Breast epithelium (tissue), 4 donors: ENCODE measurements around the gene HSDL2. TPM values are rescaled to one million over a fixed set of nuclear protein-coding genes. Genes with fewer than 3 reads are reported as not detected.

Source experiments
- DNase-seq, 2 donors: peaks; one replicate each; pipeline ENCODE4 v3.0.0-alpha.2; 2019; ENCODE audit warnings: low spot score in 2 of 2
- H3K27ac ChIP-seq, 2 donors: fragments of 200-600 bp; sonication (generic) in 1 of 2; one replicate each; pipeline ENCODE4 v1.5.1; 2016 to 2019; ENCODE audit warnings: mild to moderate bottlenecking in 1 of 2
- H3K27me3 ChIP-seq, 2 donors: fragments of 200-600 bp; sonication (generic) in 1 of 2; one replicate each; pipeline versions ENCODE4 v1.5.1 to v1.6.0; 2017 to 2019; ENCODE audit warnings: control low read depth in 1 of 2, mild to moderate bottlenecking in 1 of 2
- H3K36me3 ChIP-seq: fragments of 200-600 bp; one replicate; pipeline ENCODE4 v1.5.1; 2019
- H3K4me1 ChIP-seq, 2 donors: fragments of 200-600 bp; sonication (generic); one replicate each; pipeline ENCODE4 v1.5.1; 2016 to 2019; ENCODE audit warnings: control low read depth in 1 of 2
- H3K4me3 ChIP-seq, 3 donors: fragments of 200-600 bp; sonication (generic); 1 replicate in 2 of 3; 2 replicates in 1 of 3; pipeline ENCODE4 v1.5.1; 2016 to 2019; ENCODE audit warnings: mild to moderate bottlenecking in 3 of 3, moderate library complexity in 2 of 3
- H3K9me3 ChIP-seq, 2 donors: fragments of 200-600 bp; sonication (generic) in 1 of 2; one replicate each; pipeline ENCODE4 v1.5.1; 2016 to 2019; ENCODE audit warnings: control low read depth in 1 of 2
- POLR2A ChIP-seq: fragments of 450-650 bp; IDR thresholded peaks from one replicate; pipeline ENCODE4 v1.6.1; 2016; ENCODE audit warnings: antibody characterized with exemption, mild to moderate bottlenecking, moderate library complexity
- POLR2AphosphoS5 ChIP-seq, 3 donors: sonication (generic); formaldehyde crosslinking; IDR thresholded peaks; one replicate each; pipeline ENCODE4 v1.6.1; 2017; ENCODE audit warnings: antibody characterized with exemption in 3 of 3
- intact Hi-C: fragments of 100-400 bp; cut with DNase I; formaldehyde crosslinking; loops from one replicate; pipeline ENCODE4 v1.15.1; 2023; ENCODE audit warnings: low total_unique reads
- total RNA-seq, 3 donors: library from RNA; depleted of rRNA; stranded (reverse); fragments of >200 nt; gene quantifications; one replicate each; pipeline ENCODE4 v1.1.0, GENCODE V29; 2016
- TF ChIP-seq, protein P1 (sequence below), 3 donors: fragments of 450-650 bp; IDR thresholded peaks; one replicate each; pipeline ENCODE4 v1.5.1; 2016 to 2017; ENCODE audit warnings: antibody characterized with exemption in 3 of 3, mild to moderate bottlenecking in 3 of 3, moderate library complexity in 3 of 3

The HSDL2 gene
- total RNA-seq, 3 donors from 2014 or later, result 30.7 to 124 (median 52.8) TPM

GRCh38 chr9:112473986-112474385 lies 94.1 kb downstream of the HSDL2 start:
- H3K9me3 ChIP-seq, result peaks cover 0 to 18% of the 10 kb centered on the region in 2 donors
- no peaks in the 10 kb centered on the region for H3K27me3 ChIP-seq
- DNase-seq, result no peak
- H3K4me1 ChIP-seq, result no peaks in the 10 kb centered on the region
- H3K4me3 ChIP-seq, result no peak overlapping the region
- intact Hi-C loops, result no loop called here
- H3K27ac ChIP-seq, result no peak overlapping the region
- no peaks in the 10 kb centered on the region for H3K36me3 ChIP-seq
- TF ChIP-seq, protein P1, sequence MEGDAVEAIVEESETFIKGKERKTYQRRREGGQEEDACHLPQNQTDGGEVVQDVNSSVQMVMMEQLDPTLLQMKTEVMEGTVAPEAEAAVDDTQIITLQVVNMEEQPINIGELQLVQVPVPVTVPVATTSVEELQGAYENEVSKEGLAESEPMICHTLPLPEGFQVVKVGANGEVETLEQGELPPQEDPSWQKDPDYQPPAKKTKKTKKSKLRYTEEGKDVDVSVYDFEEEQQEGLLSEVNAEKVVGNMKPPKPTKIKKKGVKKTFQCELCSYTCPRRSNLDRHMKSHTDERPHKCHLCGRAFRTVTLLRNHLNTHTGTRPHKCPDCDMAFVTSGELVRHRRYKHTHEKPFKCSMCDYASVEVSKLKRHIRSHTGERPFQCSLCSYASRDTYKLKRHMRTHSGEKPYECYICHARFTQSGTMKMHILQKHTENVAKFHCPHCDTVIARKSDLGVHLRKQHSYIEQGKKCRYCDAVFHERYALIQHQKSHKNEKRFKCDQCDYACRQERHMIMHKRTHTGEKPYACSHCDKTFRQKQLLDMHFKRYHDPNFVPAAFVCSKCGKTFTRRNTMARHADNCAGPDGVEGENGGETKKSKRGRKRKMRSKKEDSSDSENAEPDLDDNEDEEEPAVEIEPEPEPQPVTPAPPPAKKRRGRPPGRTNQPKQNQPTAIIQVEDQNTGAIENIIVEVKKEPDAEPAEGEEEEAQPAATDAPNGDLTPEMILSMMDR (IDR thresholded peaks at IDR 0.05), result no peak
- TF ChIP-seq POLR2A (no peak), POLR2AphosphoS5 (IDR thresholded peaks at IDR 0.05) (no peak)

GRCh38 chr9:112475318-112475717 lies 95.4 kb downstream of the HSDL2 start:
- TF ChIP-seq POLR2A, result no peak
- TF ChIP-seq, protein P1 (IDR thresholded peaks at IDR 0.05), result no peak
- TF ChIP-seq POLR2AphosphoS5 (IDR thresholded peaks at IDR 0.05), result no peak

DNA sequence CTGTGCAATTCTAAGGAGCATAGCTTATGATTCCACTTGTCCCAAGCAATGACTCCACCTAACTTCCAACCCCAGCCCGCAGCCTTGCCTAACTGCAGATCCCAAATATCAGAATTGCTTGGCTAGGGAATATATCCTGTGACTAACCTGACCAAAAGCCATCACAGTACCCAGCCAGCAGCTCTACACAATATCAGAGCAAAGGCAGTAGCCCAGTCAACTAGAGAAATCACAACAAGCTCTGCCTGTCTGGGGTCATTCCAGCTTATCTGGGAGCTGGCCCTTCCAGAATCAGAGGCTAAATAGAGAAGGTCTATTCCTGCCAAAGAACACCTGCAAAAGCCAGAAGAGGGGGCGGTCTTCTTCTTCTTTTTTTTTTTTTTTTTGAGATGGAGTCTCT lies 97.4 kb downstream of the HSDL2 start:
- intact Hi-C loops, result no loop called here
- Histone ChIP-seq H3K4me3 (no peak overlapping the region), H3K27me3 (no peaks in the 10 kb centered on the region), H3K4me1 (no peaks in the 10 kb centered on the region), H3K9me3 (peaks cover 0 to 18% of the 10 kb centered on the region in 2 donors), H3K36me3 (no peaks in the 10 kb centered on the region), H3K27ac (no peak overlapping the region)
- TF ChIP-seq POLR2A, result no peak
- TF ChIP-seq, protein P1 (IDR thresholded peaks at IDR 0.05), result no peak
- TF ChIP-seq POLR2AphosphoS5 (IDR thresholded peaks at IDR 0.05), result no peak
- DNase-seq, result no peak

More at GRCh38 chr9:112475318-112475717, 95.4 kb downstream of the HSDL2 start:
- no peak for DNase-seq
- no peaks in the 10 kb centered on the region for H3K27me3 ChIP-seq
- H3K4me3 ChIP-seq, result no peak overlapping the region
- intact Hi-C loops, result no loop called here
- no peaks in the 10 kb centered on the region for H3K4me1 ChIP-seq
- H3K9me3 ChIP-seq, result peaks cover 0 to 18% of the 10 kb centered on the region in 2 donors
- H3K36me3 ChIP-seq, result no peaks in the 10 kb centered on the region
- no peak overlapping the region for H3K27ac ChIP-seq

DNA sequence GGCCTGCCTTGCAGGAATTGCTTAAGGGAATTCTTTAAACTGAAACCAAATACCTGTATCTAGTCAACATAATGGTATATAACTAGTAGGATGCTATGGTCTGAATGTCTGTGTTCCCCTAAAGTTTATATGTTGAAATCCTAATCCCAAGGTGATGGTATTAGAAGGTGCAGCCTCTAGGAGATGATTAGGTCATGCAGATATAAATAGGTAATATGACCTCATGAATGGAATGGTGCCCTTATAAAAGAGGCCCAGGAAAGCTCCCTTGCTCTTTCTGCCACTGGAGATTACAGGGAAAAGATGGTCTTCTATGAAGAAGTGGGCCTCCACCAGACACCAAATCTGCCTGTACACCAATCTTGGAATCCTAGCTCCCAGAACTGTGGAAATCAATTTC lies 99.3 kb downstream of the HSDL2 start:
- Histone ChIP-seq H3K36me3 (no peaks in the 10 kb centered on the region), H3K27me3 (no peaks in the 10 kb centered on the region), H3K27ac (no peak overlapping the region), H3K4me3 (no peak overlapping the region), H3K4me1 (no peaks in the 10 kb centered on the region), H3K9me3 (peaks cover 0 to 17% of the 10 kb centered on the region in 2 donors)
- intact Hi-C loops, result no loop called here
- TF ChIP-seq POLR2AphosphoS5 (IDR thresholded peaks at IDR 0.05) (no peak), POLR2A (no peak)
- TF ChIP-seq, protein P1 (IDR thresholded peaks at IDR 0.05), result no peak
- DNase-seq, result no peak

GRCh38 chr9:112484607-112485006 lies 104.7 kb downstream of the HSDL2 start:
- Histone ChIP-seq H3K4me1 (peaks cover 0 to 4% of the 10 kb centered on the region in 2 donors), H3K27me3 (no peaks in the 10 kb centered on the region), H3K36me3 (no peaks in the 10 kb centered on the region), H3K9me3 (no peaks in the 10 kb centered on the region), H3K4me3 (no peak overlapping the region), H3K27ac (no peak overlapping the region)
- DNase-seq, result no peak
- intact Hi-C loops, result no loop called here
- TF ChIP-seq POLR2AphosphoS5 (IDR thresholded peaks at IDR 0.05) (no peak), POLR2A (no peak)
- TF ChIP-seq, protein P1 (IDR thresholded peaks at IDR 0.05), result no peak
